ENCODE data around the gene FKRP. TPM values are rescaled to one million over a fixed set of nuclear protein-coding genes. Genes with fewer than 3 reads are reported as not detected.

The FKRP gene
- total RNA-seq, 1 donor from 2014 or later = 37.0 TPM

DNA sequence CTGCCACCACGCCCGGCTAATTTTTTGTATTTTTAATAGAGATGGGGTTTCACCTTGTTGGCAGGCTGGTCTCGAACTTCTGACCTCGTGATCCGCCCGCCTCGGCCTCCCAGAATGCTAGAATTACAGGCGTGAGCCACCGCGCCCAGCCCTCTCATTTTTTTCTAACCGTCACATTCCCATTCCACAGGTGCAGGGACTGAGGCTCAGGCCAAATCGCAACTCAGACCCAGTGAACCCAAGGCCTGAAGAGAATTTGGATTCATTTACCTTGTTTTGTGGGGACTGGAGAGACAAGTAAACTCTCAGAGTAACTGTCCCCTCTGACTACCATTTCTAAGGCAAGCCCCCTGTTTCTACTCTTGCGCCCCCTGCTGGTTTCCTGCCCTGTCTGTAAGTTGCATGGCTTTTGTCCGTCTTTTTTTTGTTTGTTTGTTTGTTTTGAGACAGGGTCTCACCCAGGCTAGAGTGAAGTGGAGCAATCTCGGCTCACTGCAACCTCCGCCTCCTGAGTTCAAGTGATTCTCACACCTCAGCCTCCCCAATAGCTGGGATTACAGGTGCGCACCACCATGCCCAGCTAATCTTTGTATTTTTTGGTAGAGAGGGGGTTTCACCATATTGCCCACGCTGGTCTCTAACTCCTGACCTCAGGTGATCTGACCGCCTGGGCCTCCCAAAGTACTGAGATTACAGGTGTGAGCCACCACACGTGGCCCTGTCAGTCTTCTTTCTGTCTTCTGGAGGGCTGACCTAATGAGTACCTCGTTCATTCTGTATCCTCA, 2.7 kb downstream of the FKRP start:
- H3K27ac Mint-ChIP-seq = peak overlapping the region; percentile 21
- DNase-seq (ENCODE audit: low spot score in 2 of 2, unreplicated experiment in 2 of 2) = peak; percentile 58 to 64

DNA sequence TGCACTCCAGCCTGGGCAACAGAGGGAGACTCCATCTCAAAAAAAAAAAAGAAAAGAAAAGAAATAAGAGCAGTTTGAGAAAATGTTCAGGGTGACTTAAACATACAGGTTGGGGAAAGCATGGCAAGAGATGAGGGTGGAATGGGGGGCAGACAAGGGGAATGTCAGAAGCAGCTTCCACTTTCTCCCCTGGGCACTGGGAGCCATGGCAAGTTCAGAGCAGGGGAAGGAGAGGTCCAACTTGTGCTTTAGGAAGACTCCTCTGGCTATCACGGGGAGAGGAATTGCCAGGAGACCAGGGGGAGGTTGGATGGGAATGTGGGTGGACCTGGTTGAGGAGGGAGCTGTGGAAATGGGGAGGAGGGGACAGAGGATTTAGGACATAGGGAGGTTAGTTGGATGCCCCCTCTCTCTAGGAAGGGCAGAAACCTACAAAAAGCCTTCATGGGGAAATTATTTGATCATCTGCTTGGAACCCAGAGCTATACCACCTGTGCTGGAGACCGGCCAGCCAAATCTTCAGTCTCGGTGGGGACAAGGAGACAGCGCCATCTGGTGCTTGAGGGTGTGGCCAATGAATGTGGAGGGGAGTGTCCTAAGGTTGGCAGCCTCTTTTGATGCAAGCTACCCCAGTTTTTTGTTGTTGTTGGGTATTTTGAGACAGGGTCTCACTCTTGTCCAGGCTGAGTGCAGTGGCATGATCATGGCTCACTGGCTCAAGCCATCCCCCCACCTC, 7.7 kb downstream of the FKRP start:
- no peak for DNase-seq (ENCODE audit: low spot score in 2 of 2, unreplicated experiment in 2 of 2)
- H3K36me3 Mint-ChIP-seq = peaks cover 19% of the 10 kb centered on the region
- no peaks in the 10 kb centered on the region for H3K27me3 Mint-ChIP-seq (ENCODE audit: low read depth)
- no peak overlapping the region for H3K4me3 Mint-ChIP-seq
- peak overlapping the region; percentile 21 for H3K27ac Mint-ChIP-seq
- TF ChIP-seq CTCF (IDR thresholded peaks at IDR 0.05; ENCODE audit: unreplicated experiment) = peak; percentile 20
- H3K9me3 Mint-ChIP-seq = no peaks in the 10 kb centered on the region
- no peaks in the 10 kb centered on the region for H3K4me1 Mint-ChIP-seq

More for the DNA sequence above, 2.7 kb downstream of the FKRP start:
- Mint-ChIP-seq H3K36me3 (peaks cover 14% of the 10 kb centered on the region), H3K27me3 (ENCODE audit: low read depth) (no peaks in the 10 kb centered on the region), H3K9me3 (no peaks in the 10 kb centered on the region), H3K4me1 (peaks cover 18% of the 10 kb centered on the region), H3K4me3 (peak overlapping the region; percentile 77)
- TF ChIP-seq CTCF (IDR thresholded peaks at IDR 0.05; ENCODE audit: unreplicated experiment) = peak; percentile 57

DNA sequence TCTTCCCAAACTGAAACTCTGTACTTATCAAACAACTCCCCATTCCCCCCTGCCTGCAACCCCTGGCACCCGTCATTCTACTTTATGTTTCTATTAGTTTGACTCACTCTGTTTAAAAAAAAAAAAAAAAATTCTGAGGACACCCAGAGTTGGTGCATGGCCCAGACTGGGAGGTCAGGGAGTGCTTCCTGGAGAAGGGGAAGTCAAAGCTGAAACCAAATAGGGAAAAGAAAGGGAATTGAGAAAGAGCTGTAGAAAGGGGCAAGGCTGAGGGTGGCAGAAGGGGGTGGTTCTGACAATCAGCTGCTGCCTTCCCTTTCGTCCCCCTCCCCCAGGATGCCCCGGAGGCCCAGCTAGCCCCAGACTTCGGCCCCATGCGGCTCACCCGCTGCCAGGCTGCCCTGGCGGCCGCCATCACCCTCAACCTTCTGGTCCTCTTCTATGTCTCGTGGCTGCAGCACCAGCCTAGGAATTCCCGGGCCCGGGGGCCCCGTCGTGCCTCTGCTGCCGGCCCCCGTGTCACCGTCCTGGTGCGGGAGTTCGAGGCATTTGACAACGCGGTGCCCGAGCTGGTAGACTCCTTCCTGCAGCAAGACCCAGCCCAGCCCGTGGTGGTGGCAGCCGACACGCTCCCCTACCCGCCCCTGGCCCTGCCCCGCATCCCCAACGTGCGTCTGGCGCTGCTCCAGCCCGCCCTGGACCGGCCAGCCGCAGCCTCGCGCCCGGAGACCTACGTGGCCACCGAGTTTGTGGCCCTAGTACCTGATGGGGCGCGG, 9.4 kb downstream of the FKRP start:
- no peak for TF ChIP-seq CTCF (IDR thresholded peaks at IDR 0.05; ENCODE audit: unreplicated experiment)
- Mint-ChIP-seq H3K36me3 (peaks cover 18% of the 10 kb centered on the region), H3K27me3 (ENCODE audit: low read depth) (no peaks in the 10 kb centered on the region), H3K27ac (no peak overlapping the region), H3K4me3 (no peak overlapping the region), H3K4me1 (peaks cover 4% of the 10 kb centered on the region), H3K9me3 (no peaks in the 10 kb centered on the region)
- no peak for DNase-seq (ENCODE audit: low spot score in 2 of 2, unreplicated experiment in 2 of 2)

GRCh38 chr19:46755853-46756543, 10.1 kb downstream of the FKRP start:
- H3K9me3 Mint-ChIP-seq = no peaks in the 10 kb centered on the region
- peaks cover 14% of the 10 kb centered on the region for H3K36me3 Mint-ChIP-seq

More at GRCh38 chr19:46755853-46756543, 10.1 kb downstream of the FKRP start:
- Mint-ChIP-seq H3K27me3 (ENCODE audit: low read depth) (no peaks in the 10 kb centered on the region), H3K27ac (no peak overlapping the region), H3K4me1 (peaks cover 4% of the 10 kb centered on the region), H3K4me3 (no peak overlapping the region)
- no peak for TF ChIP-seq CTCF (IDR thresholded peaks at IDR 0.05; ENCODE audit: unreplicated experiment)
- DNase-seq (ENCODE audit: low spot score in 2 of 2, unreplicated experiment in 2 of 2) = no peak
